ENCODE measurements around the gene OTUB1.
A peak's percentile ranks its signal among the peaks of the same experiment; 100 is the strongest.
"Not testable (repeated sequence)": the region's sequence is repeated elsewhere in the genome, so short reads cannot be mapped to it uniquely, and the experiment has no call there.

Gene OTUB1

DNA sequence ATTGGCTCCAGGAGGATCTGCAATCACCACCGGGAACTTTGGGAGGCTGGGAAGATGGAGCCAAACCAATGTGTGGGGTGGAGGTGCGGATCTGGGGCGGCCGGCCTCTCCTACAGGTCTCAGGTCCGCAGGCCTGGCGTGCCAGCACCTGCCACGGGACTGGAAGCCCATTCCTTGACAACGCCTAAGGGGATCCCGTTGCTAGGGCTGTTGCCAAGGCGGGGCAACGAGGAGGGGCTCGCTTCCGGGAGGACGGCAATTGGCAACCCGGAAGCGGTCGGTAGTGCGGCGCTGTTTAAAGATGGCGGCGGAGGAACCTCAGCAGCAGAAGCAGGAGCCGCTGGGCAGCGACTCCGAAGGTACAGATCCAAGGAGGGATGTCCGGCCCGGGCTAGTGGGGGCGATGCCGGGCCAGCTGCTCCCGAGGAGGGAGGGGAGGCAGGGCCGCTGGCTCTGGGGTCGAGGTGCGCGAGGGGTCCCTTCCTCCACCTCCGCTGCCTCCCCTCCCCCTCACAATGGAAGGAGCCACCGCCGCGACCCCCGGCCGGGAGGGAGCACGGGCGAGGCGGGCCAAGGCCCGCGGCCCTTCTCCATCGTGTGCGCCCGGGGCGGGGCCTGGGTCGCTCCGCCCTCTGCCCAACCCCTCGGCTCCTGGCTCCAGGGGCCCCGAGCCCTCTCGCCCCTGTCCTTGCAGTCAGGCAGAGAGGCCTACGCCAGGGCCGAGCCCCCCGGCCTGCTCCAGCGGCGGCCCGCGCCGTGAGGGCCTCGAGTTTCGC lies at the start of gene OTUB1:
TSS of gene OTUB1 (plus strand) at position 283 of the 776 bp plus-strand sequence. CDS start at position 302, 19 bp downstream.
- DNase-seq (ENCODE audit: low read depth in 2 of 2) = peak; percentile 71 to 73

GRCh38 chr11:63937713-63938478 lies 48.3 kb upstream of the OTUB1 start:
- no peak for DNase-seq (ENCODE audit: low read depth in 2 of 2)

DNA sequence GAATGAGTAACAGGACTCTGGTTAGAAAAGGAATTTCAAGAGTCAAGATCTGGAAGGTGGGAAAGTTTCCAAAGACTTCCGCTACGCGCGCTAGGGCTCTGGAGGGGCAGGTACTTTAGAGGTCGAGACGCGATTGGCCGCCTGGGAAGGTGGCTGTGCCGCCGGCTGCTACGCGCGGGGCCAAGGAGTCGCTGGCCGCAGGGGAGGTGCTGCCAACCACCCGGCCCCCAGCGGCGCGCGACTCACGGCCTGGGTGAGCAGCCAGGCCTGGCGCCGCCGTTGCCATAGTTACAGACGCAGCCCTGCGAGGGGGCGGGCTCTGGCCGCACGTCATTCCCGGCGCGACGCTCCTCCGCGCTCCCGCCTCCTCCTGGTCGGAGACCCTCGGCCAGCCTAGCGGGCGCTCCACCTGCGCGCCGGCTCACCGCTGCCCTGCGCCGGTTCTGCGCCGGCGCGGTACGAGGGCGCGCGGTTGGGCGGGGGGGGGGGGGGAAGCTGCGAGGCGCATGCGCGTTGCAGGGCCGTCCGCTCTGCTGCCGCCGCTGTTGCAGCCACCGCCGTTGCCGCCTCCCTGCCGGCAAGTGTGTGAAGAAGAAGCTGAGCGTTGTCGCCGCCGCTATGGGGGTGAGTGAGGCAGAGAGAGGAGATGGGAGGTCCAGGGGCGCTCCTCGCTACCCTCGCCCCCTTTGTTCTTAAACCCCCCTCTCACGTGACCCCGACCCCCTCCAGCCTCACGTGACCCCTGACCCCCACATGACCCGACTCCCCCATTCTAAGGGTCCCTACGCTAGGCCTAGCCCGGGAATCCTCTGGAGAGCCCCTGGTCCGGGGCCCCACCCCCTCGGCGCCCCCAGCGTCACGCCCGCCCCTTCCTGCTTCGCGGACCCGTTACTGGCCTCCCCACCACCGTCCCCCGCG lies 47.5 kb upstream of the OTUB1 start, which contains the start of gene NAA40:
TSS of gene NAA40 (plus strand) at position 524 of the 918 bp plus-strand sequence. CDS start at position 619, 95 bp downstream.
- peak; percentile 78 to 83 for DNase-seq (ENCODE audit: low read depth in 2 of 2)

- DNase-seq (ENCODE audit: low read depth in 2 of 2) = no peak
Measured at GRCh38 chr11:63939397-63939891, 46.8 kb upstream of the OTUB1 start.

DNA sequence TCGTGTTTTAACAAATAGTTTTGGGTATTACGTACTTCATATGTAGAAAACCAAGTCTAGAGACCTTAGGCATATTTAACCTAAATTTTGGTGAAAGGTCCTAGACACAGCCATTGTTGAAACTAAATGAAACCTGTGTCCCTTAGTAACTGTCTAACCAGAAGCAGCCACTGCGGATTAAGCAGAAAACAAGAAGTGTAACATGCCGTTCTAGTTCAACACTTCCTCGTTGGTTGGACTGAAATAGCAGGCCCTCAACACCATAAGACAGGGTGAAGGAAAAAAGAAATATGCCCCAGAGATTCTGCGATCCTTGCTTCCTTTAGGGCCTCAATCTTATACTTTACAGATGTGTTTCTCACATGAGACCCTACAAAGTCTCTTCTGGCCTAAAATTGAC lies 45.5 kb upstream of the OTUB1 start:
- no peak for DNase-seq (ENCODE audit: low read depth in 2 of 2)

GRCh38 chr11:63941901-63942300 lies 44.3 kb upstream of the OTUB1 start:
- DNase-seq (ENCODE audit: low read depth in 2 of 2) = no peak

- DNase-seq (ENCODE audit: low read depth in 2 of 2) = no peak
Measured at GRCh38 chr11:63942803-63943202, 43.4 kb upstream of the OTUB1 start.

DNA sequence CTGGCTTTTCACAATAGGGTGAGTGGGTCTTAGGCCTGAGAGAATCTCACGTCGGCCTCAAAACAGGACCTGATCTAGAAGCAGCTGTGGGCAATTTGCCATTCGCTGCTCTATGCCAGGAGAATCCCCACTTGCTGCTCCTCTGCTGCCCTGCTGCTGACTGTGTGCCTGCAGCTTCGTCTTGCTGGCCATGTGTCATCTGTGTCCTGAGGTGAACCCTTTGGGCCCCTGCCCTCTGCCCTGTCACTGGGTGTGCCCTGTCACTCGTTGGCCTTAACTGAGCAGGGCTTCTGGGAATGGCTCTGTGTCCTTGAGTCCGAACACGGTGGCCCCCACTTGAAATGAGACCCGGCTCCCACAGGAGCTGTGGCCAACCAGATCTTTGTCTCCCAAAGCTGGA lies 41.3 kb upstream of the OTUB1 start:
- no peak for DNase-seq (ENCODE audit: low read depth in 2 of 2)

- no peak for DNase-seq (ENCODE audit: low read depth in 2 of 2)
Measured at GRCh38 chr11:63945477-63946163, 40.6 kb upstream of the OTUB1 start.

- DNase-seq (ENCODE audit: low read depth in 2 of 2) = peak in 1 of 2 donors; percentile 19
Measured at GRCh38 chr11:63951779-63952536, 34.3 kb upstream of the OTUB1 start.

- DNase-seq (ENCODE audit: low read depth in 2 of 2) = no peak
Measured at GRCh38 chr11:63952570-63952969, 33.7 kb upstream of the OTUB1 start.

GRCh38 chr11:63958008-63958407 lies 28.2 kb upstream of the OTUB1 start:
- DNase-seq (ENCODE audit: low read depth in 2 of 2) = no peak

GRCh38 chr11:63961608-63962412 lies 24.4 kb upstream of the OTUB1 start:
- DNase-seq (ENCODE audit: low read depth in 2 of 2) = no peak

DNA sequence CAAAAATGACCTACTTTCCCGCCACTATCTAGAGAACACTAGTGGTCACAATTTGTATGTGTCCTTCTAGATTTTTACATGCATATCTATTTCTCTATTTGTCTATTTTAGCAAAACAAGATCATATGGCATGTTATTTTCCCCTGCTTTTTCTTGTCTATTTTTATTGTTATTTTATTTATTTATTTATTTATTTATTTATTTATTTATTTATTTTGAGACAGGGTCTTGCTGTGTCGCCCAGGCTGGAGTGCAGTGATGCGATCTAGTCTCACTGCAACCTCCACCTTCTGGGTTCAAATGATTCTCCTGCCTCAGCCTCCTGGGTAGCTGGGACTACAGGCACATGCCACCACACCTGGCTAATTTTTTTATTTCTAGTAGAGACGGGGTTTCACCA lies 22.3 kb upstream of the OTUB1 start:
- not testable (repeated sequence) for DNase-seq (ENCODE audit: low read depth in 2 of 2)

GRCh38 chr11:63966444-63966843 lies 19.8 kb upstream of the OTUB1 start:
- DNase-seq (ENCODE audit: low read depth in 2 of 2) = no peak

GRCh38 chr11:63969461-63969860 lies 16.8 kb upstream of the OTUB1 start:
- DNase-seq (ENCODE audit: low read depth in 2 of 2) = no peak

DNA sequence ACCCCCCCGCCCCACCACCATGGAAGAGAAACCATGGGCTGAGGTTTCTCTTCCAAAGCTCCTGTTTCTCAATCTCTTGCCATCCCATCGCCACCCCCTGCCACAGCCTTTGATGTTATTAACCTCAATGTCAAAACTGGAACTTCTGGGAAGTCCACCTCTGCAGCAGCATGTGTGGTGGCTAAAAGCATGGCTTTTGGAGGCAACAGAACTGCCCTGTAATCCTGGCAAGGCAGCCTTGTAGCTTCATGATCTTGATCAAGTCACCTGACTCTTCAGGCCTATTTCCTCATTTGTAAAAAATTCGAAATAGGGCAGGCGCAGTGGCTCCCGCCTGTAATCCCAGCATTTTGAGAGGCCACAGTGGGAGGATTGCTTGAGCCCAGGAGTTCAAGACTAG lies 15.3 kb upstream of the OTUB1 start:
- DNase-seq (ENCODE audit: low read depth in 2 of 2) = no peak

GRCh38 chr11:63973912-63974258 lies 12.4 kb upstream of the OTUB1 start:
- not testable (repeated sequence) for DNase-seq (ENCODE audit: low read depth in 2 of 2)
